Skeletal muscle tissue (tissue), 4 donors: ENCODE measurements around the gene C5. TPM values are rescaled to one million over a fixed set of nuclear protein-coding genes. Genes with fewer than 3 reads are reported as not detected.
"Not testable (repeated sequence)": the region's sequence is repeated elsewhere in the genome, so short reads cannot be mapped to it uniquely, and the experiment has no call there.

ENCODE experiments used
- H3K27ac ChIP-seq: one replicate; pipeline ENCODE4 v1.7.0; 2013; ENCODE audit warnings: mild to moderate bottlenecking, low read depth, low read length, inconsistent platforms
- H3K27me3 ChIP-seq, 3 donors: one replicate each; pipeline ENCODE4 v1.7.0; 2013; ENCODE audit warnings: low read length in 3 of 3; ENCODE audit not compliant: control insufficient read depth in 3 of 3, insufficient read depth in 3 of 3
- H3K36me3 ChIP-seq, 3 donors: one replicate each; pipeline ENCODE4 v1.7.0; 2013; ENCODE audit warnings: low read length in 3 of 3; ENCODE audit not compliant: control insufficient read depth in 3 of 3, insufficient read depth in 3 of 3
- H3K4me1 ChIP-seq, 3 donors: one replicate each; pipeline ENCODE4 v1.7.0; 2013; ENCODE audit warnings: low read length in 3 of 3, mild to moderate bottlenecking in 3 of 3; ENCODE audit not compliant: control insufficient read depth in 3 of 3, insufficient read depth in 3 of 3
- H3K4me3 ChIP-seq, 3 donors: one replicate each; pipeline ENCODE4 v1.7.0; 2013; ENCODE audit warnings: low read length in 3 of 3
- H3K9ac ChIP-seq, 3 donors: one replicate each; pipeline ENCODE4 v1.7.0; 2013; ENCODE audit warnings: low read length in 3 of 3, mild to moderate bottlenecking in 3 of 3, moderate library complexity in 2 of 3, low read depth in 1 of 3
- H3K9me3 ChIP-seq, 3 donors: one replicate each; pipeline ENCODE4 v1.7.0; 2013; ENCODE audit warnings: low read length in 3 of 3; ENCODE audit not compliant: control insufficient read depth in 3 of 3
- total RNA-seq: library from RNA; depleted of rRNA; stranded (reverse); fragments of >200 nt; gene quantifications from one replicate; pipeline ENCODE4 v1.2.3, GENCODE V29; 2014
- donor health status: Osteomylitis.

C5 gene
- total RNA-seq, 1 donor from 2014 or later, result 9.9 TPM

GRCh38 chr9:120971471-120971870 lies 78.6 kb downstream of the C5 start:
- H3K9me3 ChIP-seq, H3K27ac ChIP-seq, H3K4me3 ChIP-seq, H3K4me1 ChIP-seq, H3K36me3 ChIP-seq, H3K9ac ChIP-seq, H3K27me3 ChIP-seq: not testable (repeated sequence)

DNA sequence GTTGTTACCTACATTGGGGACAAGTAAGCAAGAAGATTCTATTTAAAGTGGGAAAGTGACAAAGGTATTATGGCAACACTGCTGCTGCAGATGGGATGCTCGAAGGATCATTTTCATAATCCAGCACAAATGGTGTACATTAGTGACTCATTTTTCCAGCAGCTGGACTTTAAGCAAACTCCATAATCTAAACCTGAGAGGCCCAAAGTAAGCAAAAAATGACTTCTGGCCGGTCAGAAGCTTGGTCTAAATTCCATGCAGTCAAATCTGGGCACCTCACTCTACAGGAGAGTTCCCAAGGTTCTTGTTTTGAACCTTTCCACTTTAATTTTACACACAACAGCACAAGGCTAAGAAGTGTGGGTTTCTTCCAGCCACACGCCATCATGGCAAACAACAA lies 79.8 kb downstream of the C5 start:
- Histone ChIP-seq H3K27me3 (no peaks in the 10 kb centered on the region), H3K4me3 (no peak overlapping the region), H3K27ac (no peak overlapping the region), H3K36me3 (no peaks in the 10 kb centered on the region), H3K9ac (no peak overlapping the region), H3K4me1 (no peaks in the 10 kb centered on the region), H3K9me3 (no peaks in the 10 kb centered on the region)

GRCh38 chr9:120966013-120966369 lies 84.1 kb downstream of the C5 start:
- Histone ChIP-seq H3K4me3 (no peak overlapping the region), H3K4me1 (no peaks in the 10 kb centered on the region), H3K9ac (no peak overlapping the region), H3K36me3 (no peaks in the 10 kb centered on the region), H3K9me3 (no peaks in the 10 kb centered on the region), H3K27me3 (no peaks in the 10 kb centered on the region), H3K27ac (no peak overlapping the region)

GRCh38 chr9:120965344-120966012 lies 84.6 kb downstream of the C5 start:
- H3K4me3 ChIP-seq, result no peak overlapping the region
- no peaks in the 10 kb centered on the region for H3K9me3 ChIP-seq
- H3K27ac ChIP-seq, result no peak overlapping the region
- no peaks in the 10 kb centered on the region for H3K27me3 ChIP-seq
- H3K4me1 ChIP-seq, result no peaks in the 10 kb centered on the region
- H3K36me3 ChIP-seq, result peaks cover 0 to 2% (median 0%) of the 10 kb centered on the region in 3 donors
- no peak overlapping the region for H3K9ac ChIP-seq

GRCh38 chr9:120961936-120962335 lies 88.1 kb downstream of the C5 start:
- Histone ChIP-seq H3K4me3 (no peak overlapping the region), H3K4me1 (no peaks in the 10 kb centered on the region), H3K9ac (no peak overlapping the region), H3K9me3 (no peaks in the 10 kb centered on the region), H3K27me3 (no peaks in the 10 kb centered on the region), H3K27ac (no peak overlapping the region), H3K36me3 (peaks cover 0 to 2% (median 0%) of the 10 kb centered on the region in 3 donors)

DNA sequence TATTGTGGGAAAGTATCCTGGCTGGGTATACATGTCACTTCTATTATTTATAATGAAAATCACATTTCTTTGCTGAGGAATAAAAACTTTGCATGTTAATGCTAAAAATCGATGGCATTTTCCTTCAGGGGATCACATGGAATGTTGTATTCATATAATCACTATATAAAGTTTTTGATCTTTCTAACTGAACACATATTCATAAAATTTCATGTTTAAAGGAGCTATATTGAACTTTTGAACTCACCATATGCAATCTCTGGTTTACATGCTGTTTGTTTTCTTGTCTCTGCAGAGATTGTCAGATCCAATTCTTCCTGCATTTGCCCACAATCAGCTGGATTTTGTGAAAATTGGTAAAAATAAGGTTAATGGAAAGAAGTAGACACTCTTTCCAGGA lies 90.1 kb downstream of the C5 start:
- Histone ChIP-seq H3K9me3 (no peaks in the 10 kb centered on the region), H3K4me3 (no peak overlapping the region), H3K27me3 (no peaks in the 10 kb centered on the region), H3K9ac (no peak overlapping the region), H3K36me3 (peaks cover 0 to 2% (median 0%) of the 10 kb centered on the region in 3 donors), H3K4me1 (no peaks in the 10 kb centered on the region), H3K27ac (no peak overlapping the region)

DNA sequence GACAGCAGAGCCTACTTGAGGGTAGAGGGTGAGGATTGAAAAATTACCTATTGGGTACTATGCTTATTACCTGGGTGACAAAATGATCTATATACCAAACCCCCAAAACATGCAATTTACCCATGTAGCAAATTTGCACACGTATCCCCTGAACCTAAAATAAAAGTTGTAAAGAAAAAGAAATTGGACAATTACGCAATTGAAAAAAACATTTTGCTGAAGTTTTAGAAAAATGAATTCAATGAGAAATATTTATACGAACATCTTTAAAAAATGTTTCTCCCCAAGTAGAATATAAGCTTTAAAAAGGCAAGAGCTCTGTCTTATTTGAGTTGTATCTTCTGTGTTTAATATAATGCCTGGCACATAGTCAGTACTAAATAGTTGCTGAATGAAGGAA lies 93.2 kb downstream of the C5 start:
- Histone ChIP-seq H3K4me3 (no peak overlapping the region), H3K9ac (no peak overlapping the region), H3K9me3 (no peaks in the 10 kb centered on the region), H3K27me3 (no peaks in the 10 kb centered on the region), H3K27ac (no peak overlapping the region), H3K36me3 (peaks cover 0 to 2% (median 0%) of the 10 kb centered on the region in 3 donors), H3K4me1 (no peaks in the 10 kb centered on the region)

DNA sequence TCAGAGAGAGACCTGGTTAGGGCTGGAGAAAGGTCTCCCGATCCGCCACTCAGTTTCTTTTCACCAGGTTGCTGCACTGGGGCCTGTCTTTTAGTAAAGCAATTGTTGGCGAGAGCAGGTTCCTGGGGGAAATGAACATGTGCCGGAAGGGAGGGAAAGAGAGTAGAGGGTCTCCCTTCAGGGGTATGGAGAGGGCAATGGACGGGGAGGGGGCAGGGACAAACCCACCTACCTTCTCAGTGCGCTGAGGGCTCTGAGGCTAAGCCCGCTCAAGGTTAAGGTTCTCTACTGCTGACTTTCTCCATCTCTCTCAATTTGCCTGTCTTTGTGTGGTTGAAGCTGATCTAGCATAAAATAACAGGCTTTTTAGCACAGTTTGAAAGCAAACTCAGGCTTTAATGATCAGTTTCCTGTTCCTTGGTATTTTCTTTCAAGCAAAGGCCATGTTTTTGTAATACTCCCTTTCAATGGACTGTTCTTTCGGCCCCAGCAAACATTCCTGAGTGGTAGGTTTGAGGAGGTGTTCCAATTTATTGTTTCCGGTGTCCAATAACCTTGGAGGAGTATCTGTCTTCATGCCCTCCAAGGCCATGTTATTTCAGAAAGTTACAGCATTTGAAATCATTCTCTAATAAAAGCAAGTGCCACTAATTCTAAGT lies 98.0 kb downstream of the C5 start:
- Histone ChIP-seq H3K9ac (no peak overlapping the region), H3K4me1 (no peaks in the 10 kb centered on the region), H3K36me3 (no peaks in the 10 kb centered on the region), H3K4me3 (no peak overlapping the region), H3K27ac (no peak overlapping the region), H3K9me3 (no peaks in the 10 kb centered on the region), H3K27me3 (no peaks in the 10 kb centered on the region)

DNA sequence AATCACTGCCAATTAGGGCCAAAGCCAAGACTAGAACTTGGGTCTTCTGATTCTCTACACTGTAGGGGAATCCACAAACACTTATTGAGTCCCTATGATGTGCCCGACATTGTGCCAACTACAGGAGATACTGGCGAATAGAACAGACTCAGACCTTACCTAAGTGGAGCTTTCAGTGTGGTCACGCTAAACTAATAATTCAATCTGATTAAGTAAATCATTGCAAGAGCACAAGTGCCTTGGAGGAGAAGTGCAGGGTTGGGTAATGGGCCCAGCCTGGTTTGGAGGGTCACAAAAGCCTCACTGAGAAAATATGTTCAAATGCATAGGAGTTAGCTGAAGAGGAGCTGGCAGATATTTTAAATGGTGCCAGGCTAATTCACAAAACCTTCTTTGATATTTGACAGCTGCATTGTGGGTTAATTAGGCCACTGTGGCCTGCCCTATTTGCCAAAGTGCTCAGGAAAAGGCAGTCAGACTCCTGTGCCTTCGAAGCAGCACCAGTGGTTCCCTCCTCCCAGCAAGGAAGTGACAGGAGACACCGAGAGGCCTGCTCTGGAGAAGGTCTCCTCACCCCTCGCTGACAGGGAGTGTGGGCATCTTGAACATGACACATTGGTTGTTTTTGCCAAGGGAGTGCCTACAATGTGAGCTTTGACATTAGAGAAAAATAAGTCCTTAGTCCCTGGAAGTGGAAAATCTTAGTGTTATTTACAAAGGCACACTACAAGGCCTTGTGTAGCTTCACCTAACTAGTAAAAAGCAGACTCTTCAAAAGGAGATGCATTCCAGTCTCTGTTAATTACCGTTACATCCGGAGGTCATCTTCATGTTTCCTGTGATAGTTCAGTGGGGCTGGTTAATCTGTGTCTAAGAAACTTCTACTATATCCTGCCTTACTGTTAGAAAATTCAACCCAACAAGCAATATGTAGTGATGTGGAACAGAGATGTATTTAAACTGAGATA lies 99.4 kb downstream of the C5 start:
- H3K27ac ChIP-seq, result no peak overlapping the region
- H3K36me3 ChIP-seq, result no peaks in the 10 kb centered on the region
- H3K27me3 ChIP-seq, result no peaks in the 10 kb centered on the region
- H3K9ac ChIP-seq, result no peak overlapping the region
- no peaks in the 10 kb centered on the region for H3K4me1 ChIP-seq
- H3K4me3 ChIP-seq, result no peak overlapping the region
- H3K9me3 ChIP-seq, result no peaks in the 10 kb centered on the region

GRCh38 chr9:120949290-120949689 lies 100.8 kb downstream of the C5 start:
- H3K4me3 ChIP-seq, result no peak overlapping the region
- no peaks in the 10 kb centered on the region for H3K27me3 ChIP-seq
- H3K9me3 ChIP-seq, result no peaks in the 10 kb centered on the region
- no peak overlapping the region for H3K27ac ChIP-seq
- no peak overlapping the region for H3K9ac ChIP-seq
- no peaks in the 10 kb centered on the region for H3K36me3 ChIP-seq
- no peaks in the 10 kb centered on the region for H3K4me1 ChIP-seq
